ENCODE data around the gene NOS1AP. TPM values are rescaled to one million over a fixed set of nuclear protein-coding genes. Genes with fewer than 3 reads are reported as not detected.

The NOS1AP gene
- total RNA-seq, 2 donors from 2014 or later, result 11.3 to 14.4 TPM

DNA sequence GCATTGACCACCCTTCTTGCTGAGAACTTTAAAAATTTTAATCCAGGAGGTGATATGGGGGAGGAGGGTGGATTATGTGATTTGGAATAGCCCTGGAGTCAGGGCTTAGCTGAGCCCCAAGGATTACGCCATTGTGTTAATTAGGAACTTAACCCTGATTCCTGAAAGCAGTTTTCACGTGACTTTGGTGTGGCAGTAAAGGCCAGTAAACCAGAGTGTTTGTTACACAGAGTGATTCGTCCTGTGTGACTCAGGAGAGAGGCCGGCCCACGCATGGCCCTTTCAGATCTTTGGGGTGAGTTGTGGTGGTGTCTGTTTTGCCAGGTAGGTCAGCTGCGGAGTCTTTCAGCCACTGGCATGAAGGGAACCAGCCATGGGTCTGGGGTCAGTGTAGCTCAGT, 107.6 kb downstream of the NOS1AP start:
- no peak for ATAC-seq

DNA sequence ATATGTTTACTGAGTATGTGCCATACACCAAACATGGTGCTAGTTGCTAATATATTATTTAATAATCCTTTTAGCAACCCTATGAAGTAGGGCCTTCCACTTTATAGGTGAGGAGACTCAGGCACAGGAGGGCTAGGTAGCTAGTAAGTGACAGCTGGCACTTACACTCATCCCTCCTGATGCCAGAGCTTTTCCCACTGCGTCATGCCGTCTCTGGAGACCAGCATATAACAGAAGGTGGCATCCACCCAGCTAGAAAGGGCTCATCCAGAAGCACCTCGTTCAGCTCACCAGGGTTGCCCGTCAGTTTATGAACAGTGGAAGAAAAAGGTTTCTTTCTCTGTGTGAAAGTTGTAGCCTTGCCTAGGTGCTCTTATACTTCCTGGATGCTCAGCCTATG, 108.9 kb downstream of the NOS1AP start:
- ATAC-seq (peak; percentile 55), DNase-seq (no peak)
- intact Hi-C loops (cut with DNase I, micrococcal nuclease), result no loop called here

More for the DNA sequence above, 107.6 kb downstream of the NOS1AP start:
- intact Hi-C loops (cut with DNase I, micrococcal nuclease), result no loop called here
- DNase-seq, result no peak

DNA sequence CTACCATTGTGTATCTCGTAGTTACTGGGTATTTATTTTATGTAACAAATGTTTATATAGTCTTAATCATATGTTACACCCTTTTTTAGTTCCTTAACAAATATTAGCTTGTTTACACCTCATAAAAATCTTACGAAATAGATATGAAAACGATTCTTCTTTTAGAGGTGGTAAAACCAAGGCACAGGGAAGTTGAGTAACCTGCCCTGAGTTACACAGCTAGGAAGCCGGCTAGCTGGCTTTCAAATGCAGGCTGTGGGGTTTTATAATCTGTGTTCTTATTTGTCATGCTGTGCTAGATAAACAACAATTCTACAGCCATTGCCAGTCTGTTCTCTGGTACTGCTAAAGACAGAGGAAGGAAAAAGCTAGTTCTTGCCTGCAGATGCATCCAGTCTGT, 109.6 kb downstream of the NOS1AP start:
- intact Hi-C loops (cut with DNase I, micrococcal nuclease), result no loop called here
- ATAC-seq (peak; percentile 81), DNase-seq (no peak)

DNA sequence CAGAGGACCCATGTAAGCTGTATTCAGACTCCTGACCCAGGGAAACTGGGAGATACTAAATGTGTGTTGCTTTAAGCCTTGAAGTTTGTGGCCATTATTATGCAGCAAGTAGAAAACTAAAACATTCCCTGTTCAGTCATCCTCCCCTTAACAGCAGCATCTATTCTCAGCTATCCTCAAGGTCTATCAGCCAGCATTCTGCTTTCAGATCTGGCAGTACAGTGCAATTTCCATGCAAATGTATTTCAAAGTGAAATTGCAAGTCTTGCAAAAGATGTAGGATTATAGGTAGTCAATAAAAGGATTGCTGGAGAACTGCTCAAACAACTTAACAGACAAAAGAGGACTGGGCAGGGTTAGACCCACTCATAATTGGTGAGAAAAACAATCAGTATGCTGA, 111.3 kb downstream of the NOS1AP start:
- no peak for ATAC-seq
- DNase-seq, result no peak
- intact Hi-C loops (cut with DNase I, micrococcal nuclease), result no loop called here

DNA sequence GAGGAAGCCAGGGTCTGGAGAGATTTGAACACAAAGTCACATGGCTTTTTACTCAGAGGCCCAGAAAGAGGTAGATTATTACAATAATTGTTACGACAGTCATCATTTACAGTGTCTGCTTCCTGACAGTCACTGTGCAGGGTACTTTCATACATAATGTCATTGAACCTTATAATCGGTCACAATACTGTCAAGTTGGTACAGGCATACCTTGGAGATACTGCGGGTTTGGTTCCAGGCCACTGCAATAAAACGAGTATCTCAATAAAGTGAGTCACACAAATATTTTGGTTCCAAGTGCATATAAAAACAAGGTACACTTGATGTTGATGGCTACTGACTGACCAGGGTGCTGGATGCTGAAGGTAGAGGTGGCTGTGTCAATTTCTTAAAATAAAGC, 112.6 kb downstream of the NOS1AP start:
- no peak for DNase-seq
- no peak for ATAC-seq
- intact Hi-C loops (cut with DNase I, micrococcal nuclease), result no loop called here

DNA sequence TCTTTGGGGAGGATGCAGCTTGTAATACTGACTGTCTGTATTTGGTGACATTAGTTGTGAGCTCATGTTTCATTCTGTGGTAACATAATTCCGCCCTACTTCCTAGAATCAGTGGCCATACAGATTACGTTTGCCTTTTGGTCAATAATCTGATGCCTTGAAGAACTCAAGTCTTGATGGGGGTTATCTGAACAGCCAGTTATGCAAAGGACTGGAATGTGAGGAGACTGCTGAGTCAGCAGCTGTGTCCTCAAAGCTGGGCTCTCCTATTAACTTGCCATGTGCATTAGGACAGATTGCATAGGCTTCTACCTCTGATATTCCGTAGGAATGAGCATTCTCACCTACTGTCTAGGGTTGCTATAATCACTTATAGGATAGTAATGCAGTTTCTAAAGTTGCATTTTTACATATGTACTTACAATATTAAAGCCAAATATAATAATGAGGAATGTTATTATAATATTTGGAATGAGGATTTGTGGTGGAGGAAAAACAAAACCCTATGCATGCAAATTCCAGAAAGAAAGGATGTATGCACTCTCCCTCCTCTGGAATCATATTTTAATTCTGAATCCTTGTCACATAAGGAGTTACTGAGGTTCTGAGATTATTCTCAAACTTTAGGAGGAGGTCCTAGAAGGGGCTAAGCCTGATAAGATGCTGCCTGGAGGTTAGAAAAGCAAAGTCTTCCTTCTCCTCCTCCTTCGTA, 116.0 kb downstream of the NOS1AP start:
- intact Hi-C loops (cut with DNase I, micrococcal nuclease), result no loop called here
- no peak for DNase-seq
- ATAC-seq, result no peak

DNA sequence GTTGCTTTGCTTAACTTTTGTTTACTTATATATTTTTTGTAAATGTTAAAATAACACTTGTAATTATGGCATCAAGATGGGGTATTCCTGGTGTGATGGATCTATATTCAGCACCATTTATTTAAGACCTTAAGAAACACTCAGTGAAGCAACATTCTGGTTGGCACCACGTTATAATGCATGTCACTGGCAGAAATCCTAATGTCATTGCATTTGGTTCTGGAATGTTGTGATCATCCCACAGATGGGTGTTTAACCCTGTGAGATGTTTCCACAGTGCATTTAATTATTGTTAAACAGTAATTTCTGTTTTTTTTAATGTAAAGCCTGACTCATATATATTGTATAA, 116.5 kb downstream of the NOS1AP start:
- intact Hi-C loops (cut with DNase I, micrococcal nuclease), result no loop called here
- no peak for DNase-seq
- ATAC-seq, result no peak

DNA sequence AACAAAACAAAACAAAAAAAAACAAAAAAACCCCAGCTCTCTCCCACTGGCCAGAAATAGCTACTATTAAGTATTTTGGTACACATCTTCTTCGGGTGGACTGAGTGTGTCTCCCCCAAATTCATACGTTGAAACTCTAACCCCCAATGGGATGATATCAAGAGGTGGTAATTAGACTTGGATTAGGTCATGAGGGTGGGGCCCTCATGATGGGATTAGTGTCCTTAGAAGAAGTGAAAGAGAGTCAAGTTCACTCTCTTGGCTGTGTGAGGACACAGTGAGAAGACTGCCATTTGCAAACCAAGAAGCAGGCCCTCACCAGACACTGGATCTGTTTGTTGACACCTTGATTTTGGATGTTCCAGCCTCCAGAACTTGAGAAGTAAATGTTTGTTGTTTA, 116.9 kb downstream of the NOS1AP start:
- no peak for ATAC-seq
- DNase-seq, result no peak
- intact Hi-C loops (cut with DNase I, micrococcal nuclease), result no loop called here

DNA sequence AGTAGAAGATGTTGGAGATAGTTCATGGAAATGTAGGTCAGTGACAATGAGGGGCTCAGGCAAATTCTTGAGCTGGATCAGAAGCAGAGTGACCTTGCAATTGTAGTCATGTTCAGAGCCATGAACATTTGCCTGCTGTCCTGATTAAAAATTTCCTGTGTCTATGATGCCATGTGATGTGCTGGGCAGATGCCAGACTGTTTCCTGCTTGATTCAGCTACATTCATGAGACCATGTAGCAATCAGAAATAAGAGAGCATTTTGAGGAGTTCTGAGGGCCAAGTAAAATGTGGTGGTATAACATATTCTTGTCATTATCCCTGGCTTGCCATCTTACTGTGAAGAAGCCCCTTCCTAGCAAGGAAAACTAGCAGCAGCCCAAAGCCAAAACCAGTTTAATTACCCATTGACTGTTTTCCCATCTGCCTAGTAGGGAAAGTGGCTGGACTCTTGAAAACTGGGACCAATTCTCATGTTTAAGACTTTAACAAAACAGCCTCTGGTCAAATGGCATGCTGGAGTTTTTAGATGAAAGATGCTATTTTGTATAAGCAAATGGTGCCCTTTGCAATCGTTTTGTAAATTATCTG, 118.3 kb downstream of the NOS1AP start:
- intact Hi-C loops (cut with DNase I, micrococcal nuclease), result no loop called here
- no peak for ATAC-seq
- DNase-seq, result no peak

DNA sequence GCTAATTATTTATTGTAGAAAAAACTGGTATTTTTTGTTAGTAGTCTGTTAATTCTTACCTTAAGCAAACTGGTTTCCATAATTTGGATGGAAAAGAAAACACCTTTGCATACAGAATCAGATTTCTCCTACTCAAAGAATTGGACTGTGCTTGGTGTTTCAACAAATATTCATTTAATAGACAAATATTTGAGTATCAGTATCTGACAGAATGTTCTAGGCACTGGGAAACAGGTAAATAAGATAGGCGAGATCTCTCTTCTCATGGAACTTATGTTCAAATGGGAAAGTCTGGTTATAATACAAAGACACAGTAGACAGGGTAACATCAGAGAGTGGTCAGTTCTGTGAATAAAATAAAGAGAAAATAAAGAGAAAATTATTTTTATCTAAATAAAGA, 119.9 kb downstream of the NOS1AP start:
- DNase-seq, result no peak
- no peak for ATAC-seq
- intact Hi-C loops (cut with DNase I, micrococcal nuclease), result no loop called here

DNA sequence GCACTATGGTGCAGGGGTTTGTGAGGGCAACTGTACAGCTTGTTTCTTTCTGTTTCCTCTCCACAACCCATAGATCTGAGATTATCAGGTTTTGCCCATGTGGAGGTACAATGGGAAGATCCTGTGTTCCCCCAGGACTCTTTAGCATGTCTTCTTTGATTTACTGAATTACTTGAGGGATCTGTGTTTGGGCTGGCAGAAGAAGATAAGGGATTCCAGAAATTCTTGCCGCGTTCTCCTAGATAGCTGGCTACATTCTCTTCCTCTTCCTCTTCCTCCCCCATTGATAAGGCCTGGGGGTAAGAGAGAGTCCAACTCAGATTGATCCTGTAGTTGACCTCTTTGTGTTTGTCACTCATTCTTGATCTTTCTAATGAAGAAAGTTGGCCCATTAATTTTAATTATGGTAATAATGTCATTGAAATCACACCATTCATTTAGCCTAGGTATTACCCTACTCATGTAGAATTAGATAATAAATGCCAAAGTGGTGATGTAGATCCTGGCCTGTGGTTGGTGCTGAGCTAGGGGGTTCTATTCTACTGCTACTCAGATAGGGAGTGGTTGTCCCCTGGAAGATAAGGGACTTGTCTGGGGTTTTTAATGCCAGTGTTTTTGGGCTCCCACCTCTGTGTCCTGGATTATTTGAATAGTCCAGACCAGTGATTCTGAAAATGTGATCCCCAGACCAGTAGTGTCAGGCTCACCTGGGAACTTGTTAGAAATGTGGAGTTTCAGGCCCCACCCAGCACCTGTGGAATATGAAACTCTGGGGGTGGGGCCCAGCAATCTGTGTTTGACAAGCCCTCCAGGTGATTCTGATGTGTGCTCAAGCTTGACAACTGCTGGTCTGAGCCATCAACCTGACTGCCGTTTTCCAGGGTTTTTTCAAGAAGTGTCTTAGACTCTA, 122.2 kb downstream of the NOS1AP start:
- DNase-seq (peak; percentile 40 to 46), ATAC-seq (peak; percentile 58)
- intact Hi-C loops (cut with DNase I, micrococcal nuclease), result no loop called here

DNA sequence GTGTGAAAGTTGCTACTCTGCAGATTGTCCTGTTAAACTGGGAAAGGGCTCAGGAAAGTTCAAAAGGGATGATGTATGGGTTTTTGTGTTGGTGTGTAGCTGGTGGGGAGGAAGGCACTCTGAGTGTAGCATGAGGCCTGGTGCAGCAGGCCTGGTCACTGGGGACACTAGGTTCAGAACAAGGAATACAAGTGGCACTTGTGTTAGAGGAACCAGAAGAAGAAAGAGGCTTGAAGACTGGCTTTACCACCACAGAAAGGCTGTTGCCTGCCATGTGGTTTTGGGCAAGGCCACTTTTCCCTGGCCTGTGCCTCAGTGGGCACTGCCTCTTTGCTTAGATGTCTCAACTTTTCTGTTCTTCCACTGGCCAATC, 122.8 kb downstream of the NOS1AP start:
- no peak for DNase-seq
- intact Hi-C loops (cut with DNase I, micrococcal nuclease), result no loop called here
- no peak for ATAC-seq

DNA sequence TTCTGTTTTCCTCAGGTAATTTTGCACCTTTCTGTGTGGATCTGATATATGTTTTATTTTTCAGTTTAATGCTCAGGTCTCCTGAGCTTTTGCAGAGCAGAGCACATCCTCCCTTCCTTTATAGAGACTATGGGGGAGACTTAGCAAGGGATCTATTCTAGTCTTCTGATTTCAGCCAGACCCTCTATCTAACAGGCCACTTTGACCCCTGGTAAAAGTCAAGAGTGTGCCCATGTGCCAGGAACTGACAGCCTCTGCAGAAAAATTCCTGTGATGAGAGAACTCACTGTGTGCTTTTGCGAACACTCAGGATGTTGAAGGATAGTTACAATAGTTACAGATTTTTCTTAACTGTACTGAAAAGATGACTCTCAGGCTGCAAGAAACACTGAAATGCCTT, 123.3 kb downstream of the NOS1AP start:
- ATAC-seq, result no peak
- intact Hi-C loops (cut with DNase I, micrococcal nuclease), result no loop called here
- no peak for DNase-seq

DNA sequence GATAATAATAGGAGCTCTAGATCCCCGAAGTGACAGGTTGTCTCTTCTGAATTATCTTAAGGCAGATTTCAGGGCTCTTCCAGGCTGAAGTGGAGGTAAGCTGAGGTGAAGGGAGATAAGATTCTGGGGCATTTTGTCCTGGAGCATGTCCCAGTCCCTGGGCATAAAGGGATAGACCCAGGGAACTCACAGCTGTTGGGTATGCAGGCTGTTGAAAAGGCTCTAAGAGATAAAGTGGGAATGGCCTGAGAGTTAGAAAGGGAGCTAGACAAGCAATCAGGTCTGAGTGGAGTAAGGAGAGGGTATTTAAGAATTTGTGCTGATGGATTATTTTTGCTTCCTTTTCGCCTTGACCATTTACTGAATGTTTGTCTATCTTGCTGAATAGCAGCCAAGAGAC, 123.7 kb downstream of the NOS1AP start:
- DNase-seq, result no peak
- ATAC-seq, result no peak
- intact Hi-C loops (cut with DNase I, micrococcal nuclease), result no loop called here

DNA sequence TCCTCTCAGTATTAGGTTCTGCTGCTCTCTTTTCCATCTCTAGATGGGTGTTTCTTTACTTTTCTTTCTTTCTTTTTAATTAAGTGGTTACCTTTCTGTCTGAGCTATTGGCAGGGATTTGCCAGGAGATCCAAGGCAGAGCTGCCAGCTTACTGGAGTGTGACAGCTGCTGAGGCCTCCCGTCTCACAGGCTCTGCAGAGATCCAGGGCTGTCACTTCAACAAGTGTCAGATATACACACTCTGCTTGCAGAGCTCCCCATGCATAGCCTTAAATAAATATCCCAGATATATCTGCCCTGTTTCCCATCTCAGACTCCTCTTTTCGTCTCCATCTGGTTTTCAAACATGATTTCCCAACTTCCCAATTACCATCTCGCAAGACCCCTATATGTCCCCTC, 124.3 kb downstream of the NOS1AP start:
- ATAC-seq (no peak), DNase-seq (no peak)
- intact Hi-C loops (cut with DNase I, micrococcal nuclease), result no loop called here

DNA sequence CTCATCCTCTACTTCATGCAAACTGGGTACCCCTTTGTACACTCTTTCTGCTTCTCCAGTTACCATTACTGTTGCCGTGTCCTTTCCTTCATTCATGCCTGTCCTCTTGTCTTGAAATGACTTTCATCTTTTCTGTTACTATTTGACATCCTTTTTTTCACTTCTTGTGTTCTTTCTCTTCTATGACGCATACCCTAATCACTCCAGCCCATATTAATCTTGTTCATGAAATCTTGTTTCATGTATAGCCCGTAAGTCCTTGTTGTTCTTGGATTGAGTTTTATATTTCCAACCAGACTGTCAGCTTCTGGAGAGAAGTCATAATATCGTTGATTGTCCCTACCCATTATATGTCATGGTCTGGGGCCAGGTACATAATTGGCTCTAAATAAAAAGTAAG, 126.1 kb downstream of the NOS1AP start:
- no peak for ATAC-seq
- no peak for DNase-seq
- intact Hi-C loops (cut with DNase I, micrococcal nuclease), result no loop called here

DNA sequence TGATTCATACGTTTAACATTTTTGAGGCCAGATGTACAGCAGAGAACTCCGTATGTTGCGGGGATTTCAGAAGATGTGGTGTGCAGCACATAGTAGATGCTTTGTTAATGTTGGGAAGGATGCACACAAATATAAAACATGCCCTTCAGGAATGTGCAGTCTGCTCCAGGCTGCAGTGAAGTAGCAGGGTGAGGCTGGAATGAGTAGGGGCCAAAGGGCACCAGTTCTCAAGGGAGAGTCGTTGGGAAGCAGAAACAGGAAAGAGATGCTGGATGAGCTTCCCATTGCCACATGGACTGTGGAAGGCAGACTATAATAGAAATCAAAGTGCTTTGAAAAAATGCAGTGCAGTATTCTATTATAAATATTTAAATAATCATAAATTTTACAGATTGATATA, 126.9 kb downstream of the NOS1AP start:
- intact Hi-C loops (cut with DNase I, micrococcal nuclease), result no loop called here
- DNase-seq, result peak; percentile 48 to 64
- ATAC-seq, result peak; percentile 98

DNA sequence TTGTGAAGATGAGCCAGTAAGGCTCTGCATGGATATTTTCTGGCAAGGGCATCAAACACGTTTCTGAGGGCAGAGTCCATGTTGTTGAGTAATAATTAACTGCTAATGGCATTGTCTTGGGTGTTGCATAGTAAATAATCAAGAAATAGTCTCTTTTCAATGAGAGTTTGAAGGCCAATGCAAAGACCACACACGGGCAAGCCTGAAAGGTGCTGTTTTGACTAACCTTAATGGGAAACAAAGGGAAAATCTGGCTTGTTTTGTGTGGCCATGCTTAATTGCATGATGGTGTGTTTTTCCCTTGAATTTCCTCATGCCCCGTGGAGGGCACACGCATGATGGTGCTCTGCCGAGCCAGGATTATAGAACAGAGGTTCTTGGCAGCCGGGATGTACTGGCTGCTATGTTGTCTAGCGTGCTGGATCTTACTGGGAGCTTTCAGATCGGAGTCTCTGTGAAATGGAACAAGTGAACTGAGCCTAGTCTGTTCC, 127.6 kb downstream of the NOS1AP start:
- ATAC-seq, result no peak
- no peak for DNase-seq
- intact Hi-C loops (cut with DNase I, micrococcal nuclease), result no loop called here

DNA sequence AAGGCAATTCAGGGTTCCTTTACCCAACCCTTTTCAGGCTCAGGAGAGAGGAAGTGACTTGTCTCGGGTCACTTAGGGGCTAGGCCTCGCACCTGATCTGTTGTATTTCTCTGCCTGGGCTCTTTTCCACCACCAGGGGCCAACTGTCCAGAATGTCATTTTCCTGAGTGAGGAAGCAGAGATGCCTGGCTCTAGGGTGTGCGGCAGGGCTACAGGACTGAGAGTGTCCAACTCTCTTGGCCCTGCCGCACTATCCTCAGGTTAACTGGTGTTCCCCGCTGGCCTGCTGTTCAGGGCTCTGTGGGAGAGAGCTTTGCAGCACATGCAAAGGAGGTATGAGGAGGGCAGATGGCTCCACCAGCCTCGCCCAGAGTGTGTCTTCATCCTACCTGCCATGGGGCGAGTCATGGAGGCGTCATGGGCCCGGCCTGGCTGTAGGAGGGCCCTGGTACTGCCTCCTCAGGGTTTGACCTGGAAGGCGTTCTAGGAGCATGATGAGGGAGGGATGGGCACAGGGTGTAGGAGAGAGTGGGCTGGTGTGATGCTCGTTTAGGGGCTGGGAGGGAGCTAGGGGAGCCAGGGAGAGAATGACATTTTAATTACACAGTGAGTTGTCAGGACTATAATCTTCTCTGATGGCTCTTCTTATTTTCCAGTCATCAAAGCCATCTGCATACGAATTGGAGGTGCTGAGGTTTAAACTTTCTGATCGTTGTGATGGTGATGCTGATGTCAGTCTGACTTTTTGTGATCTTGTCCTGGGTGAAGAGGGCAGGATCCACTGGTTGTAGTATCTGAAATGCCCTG, 128.3 kb downstream of the NOS1AP start:
- no peak for ATAC-seq
- no peak for DNase-seq
- intact Hi-C loops (cut with DNase I, micrococcal nuclease), result no loop called here

All from left colon (tissue), 2 donors.